HepG2 (cell line): ENCODE results near the gene ADAMTS13. TPM values are rescaled to one million over a fixed set of nuclear protein-coding genes. Genes with fewer than 3 reads are reported as not detected.

Experiments used
- CENPT ChIP-seq: sonication (generic); formaldehyde crosslinking; IDR thresholded peaks from 2 replicates; pipeline ENCODE4 v1.8.0; 2022; ENCODE audit warnings: low read depth, mild to moderate bottlenecking, moderate library complexity, missing genetic modification reagents
- CHCHD3 ChIP-seq: sonication (generic); formaldehyde crosslinking; IDR thresholded peaks from 2 replicates; pipeline ENCODE4 v1.8.0; 2022; ENCODE audit warnings: mild to moderate bottlenecking, missing genetic modification reagents, moderate library complexity
- CHD4 ChIP-seq: fragments of 200-600 bp; sonication (generic); IDR thresholded peaks from 2 replicates; pipeline ENCODE4 v1.7.0; 2017; ENCODE audit warnings: mild to moderate bottlenecking, low read length, borderline replicate concordance
- FOXO1 ChIP-seq: sonication (generic); formaldehyde crosslinking; IDR thresholded peaks from 2 replicates; pipeline ENCODE4 v1.4.0; 2020; ENCODE audit warnings: missing genetic modification reagents
- JUNB ChIP-seq: sonication (generic); formaldehyde crosslinking; IDR thresholded peaks from 2 replicates; pipeline ENCODE4 v1.8.0; 2022; ENCODE audit warnings: missing genetic modification reagents, mild to moderate bottlenecking, borderline replicate concordance
- KLF6 ChIP-seq: IDR thresholded peaks from 2 replicates; pipeline ENCODE4 v1.8.0; 2016; ENCODE audit warnings: missing biosample characterization, missing genetic modification reagents
- KMT2B ChIP-seq: IDR thresholded peaks from 2 replicates; pipeline ENCODE4 v1.6.1; 2016; ENCODE audit warnings: missing genetic modification reagents, missing compliant biosample characterization
- NFE2 ChIP-seq: sonication (generic); formaldehyde crosslinking; IDR thresholded peaks from 2 replicates; pipeline ENCODE4 v1.4.0; 2020; ENCODE audit warnings: missing genetic modification reagents
- PCBP2 ChIP-seq: fragments of 200-400 bp; formaldehyde crosslinking; optimal IDR thresholded peaks from 2 replicates; pipeline ENCODE3; 2018; ENCODE audit warnings: low read length, low read depth; ENCODE audit not compliant: poor library complexity, severe bottlenecking
- SOX13 ChIP-seq, 3 experiments: fragments of 450-650 bp in 1 of 3; sonication (generic) in 1 of 3; formaldehyde crosslinking in 1 of 3; IDR thresholded peaks in 2 of 3; conservative IDR thresholded peaks in 1 of 3; 2 replicates each; pipeline versions ENCODE4 v1.5.0 to v1.6.1; 2016 to 2020; ENCODE audit warnings: antibody characterized with exemption in 1 of 3, mild to moderate bottlenecking in 1 of 3, missing compliant biosample characterization in 1 of 3, missing genetic modification reagents in 1 of 3, moderate library complexity in 1 of 3
- ZBTB42 ChIP-seq: sonication (generic); formaldehyde crosslinking; IDR thresholded peaks from 2 replicates; pipeline ENCODE4 v1.5.0; 2020; ENCODE audit warnings: mild to moderate bottlenecking, missing genetic modification reagents
- ZNF143 ChIP-seq: sonication (generic); formaldehyde crosslinking; IDR thresholded peaks from 2 replicates; pipeline ENCODE4 v1.4.0; 2020; ENCODE audit warnings: missing genetic modification reagents
- ZNF337 ChIP-seq: sonication (generic); formaldehyde crosslinking; IDR thresholded peaks from 2 replicates; pipeline ENCODE4 v1.5.1; 2020; ENCODE audit warnings: missing genetic modification reagents, low read depth, mild to moderate bottlenecking, borderline replicate concordance
- ZNF841 ChIP-seq: sonication (generic); formaldehyde crosslinking; IDR thresholded peaks from 2 replicates; pipeline ENCODE4 v1.8.1; 2023; ENCODE audit warnings: missing genetic modification reagents, borderline replicate concordance
- ZSCAN30 ChIP-seq: sonication (generic); formaldehyde crosslinking; IDR thresholded peaks from 2 replicates; pipeline ENCODE4 v1.5.0; 2020; ENCODE audit warnings: mild to moderate bottlenecking, missing genetic modification reagents
- polyA plus RNA-seq, 8 experiments: library from polyadenylated mRNA; depleted of rRNA in 3 of 8; stranded (reverse) in 7 of 8; unstranded in 1 of 8; fragments of >200 nt; fragmentation: Illumina TruSeq in 4 of 8; extraction: Trizol in 4 of 8; gene quantifications; 2 replicates each; pipeline versions ENCODE4 v1.2.1 to v1.2.3, GENCODE V29; 2011 to 2016; ENCODE audit warnings: low read depth in 4 of 8, missing spikeins in 1 of 8, mixed read lengths in 1 of 8; ENCODE audit not compliant: insufficient read depth in 1 of 8
- total RNA-seq, 5 experiments: library from RNA; depleted of rRNA; stranded (reverse); fragments of >200 nt; fragmentation: Illumina TruSeq; extraction: Trizol; gene quantifications; 2 replicates each; pipeline ENCODE4 v1.2.3, GENCODE V29; 2016; ENCODE audit warnings: low read depth in 1 of 5
- TF ChIP-seq, protein P1 (sequence below): sonication (generic); formaldehyde crosslinking; IDR thresholded peaks from 2 replicates; pipeline ENCODE4 v1.5.0; 2020; ENCODE audit warnings: missing genetic modification reagents
- TF ChIP-seq, protein P2 (sequence below): sonication (generic); formaldehyde crosslinking; IDR thresholded peaks from 2 replicates; pipeline ENCODE4 v1.5.0; 2020; ENCODE audit warnings: missing genetic modification reagents
- TF ChIP-seq, protein P3 (sequence below): sonication (generic); formaldehyde crosslinking; IDR thresholded peaks from 2 replicates; pipeline ENCODE4 v1.5.0; 2020; ENCODE audit warnings: missing genetic modification reagents
- TF ChIP-seq, protein P4 (sequence below): sonication (generic); formaldehyde crosslinking; conservative IDR thresholded peaks from 2 replicates; pipeline ENCODE4 v1.8.1; 2023; ENCODE audit warnings: missing genetic modification reagents
- TF ChIP-seq, protein P5 (sequence below): IDR thresholded peaks from 2 replicates; pipeline ENCODE4 v1.6.1; 2016; ENCODE audit warnings: missing genetic modification reagents, missing compliant biosample characterization
- TF ChIP-seq, protein P6 (sequence below): sonication (generic); formaldehyde crosslinking; IDR thresholded peaks from 2 replicates; pipeline ENCODE4 v1.4.0; 2020; ENCODE audit warnings: low read depth, mild to moderate bottlenecking, missing genetic modification reagents
- TF ChIP-seq, protein P7 (sequence below): sonication (generic); formaldehyde crosslinking; IDR thresholded peaks from 2 replicates; pipeline ENCODE4; 2020; ENCODE audit warnings: missing genetic modification reagents, mild to moderate bottlenecking, borderline replicate concordance

The ADAMTS13 gene
- total and polyA plus RNA-seq, 2 of the 13 experiments (the other 11 are each of a cell fraction or from before 2014, with no cell fraction given), result 0.91 to 4.5 TPM

DNA sequence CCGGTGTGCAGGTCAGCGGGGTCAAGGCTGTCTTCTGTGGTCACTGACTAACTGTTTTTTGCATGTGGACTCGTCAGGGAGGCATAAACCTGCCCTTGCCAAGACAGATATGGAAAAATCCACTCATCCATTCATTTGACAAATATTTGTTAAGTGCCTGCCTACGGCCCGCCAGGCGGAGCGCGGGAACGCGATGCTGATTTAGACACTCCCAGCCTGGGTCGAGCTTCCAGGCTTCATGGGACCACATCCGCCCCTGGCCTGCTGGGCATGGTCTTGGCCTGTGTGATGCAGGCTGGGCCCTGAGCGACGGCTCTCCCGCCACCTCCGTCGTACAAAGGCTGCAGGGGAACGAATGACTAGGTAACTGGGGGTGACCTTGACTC, 84.5 kb downstream of the ADAMTS13 start (continued):
- TF ChIP-seq, protein P1, sequence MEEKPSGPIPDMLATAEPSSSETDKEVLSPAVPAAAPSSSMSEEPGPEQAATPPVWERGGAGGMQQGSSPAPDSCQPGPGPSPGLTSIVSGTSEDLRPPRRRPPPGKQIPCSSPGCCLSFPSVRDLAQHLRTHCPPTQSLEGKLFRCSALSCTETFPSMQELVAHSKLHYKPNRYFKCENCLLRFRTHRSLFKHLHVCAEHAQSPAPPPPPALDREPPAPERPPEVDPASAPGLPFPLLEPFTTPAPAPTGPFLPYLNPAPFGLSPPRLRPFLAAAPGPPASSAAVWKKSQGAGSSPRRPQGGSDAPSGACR, result no peak; the same call in 1 of the 2 replicates
- 0 out of 2 replicates have a peak, but pooled peaks have one; percentile 68 for TF ChIP-seq CHCHD3 (CRISPR knock-in tag)
- TF ChIP-seq, protein P2, sequence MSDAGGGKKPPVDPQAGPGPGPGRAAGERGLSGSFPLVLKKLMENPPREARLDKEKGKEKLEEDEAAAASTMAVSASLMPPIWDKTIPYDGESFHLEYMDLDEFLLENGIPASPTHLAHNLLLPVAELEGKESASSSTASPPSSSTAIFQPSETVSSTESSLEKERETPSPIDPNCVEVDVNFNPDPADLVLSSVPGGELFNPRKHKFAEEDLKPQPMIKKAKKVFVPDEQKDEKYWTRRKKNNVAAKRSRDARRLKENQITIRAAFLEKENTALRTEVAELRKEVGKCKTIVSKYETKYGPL (CRISPR knock-in tag), result peak; percentile 71; the same call in 1 of the 2 replicates
- TF ChIP-seq NFE2 (CRISPR knock-in tag), result no peak
- TF ChIP-seq, protein P3, sequence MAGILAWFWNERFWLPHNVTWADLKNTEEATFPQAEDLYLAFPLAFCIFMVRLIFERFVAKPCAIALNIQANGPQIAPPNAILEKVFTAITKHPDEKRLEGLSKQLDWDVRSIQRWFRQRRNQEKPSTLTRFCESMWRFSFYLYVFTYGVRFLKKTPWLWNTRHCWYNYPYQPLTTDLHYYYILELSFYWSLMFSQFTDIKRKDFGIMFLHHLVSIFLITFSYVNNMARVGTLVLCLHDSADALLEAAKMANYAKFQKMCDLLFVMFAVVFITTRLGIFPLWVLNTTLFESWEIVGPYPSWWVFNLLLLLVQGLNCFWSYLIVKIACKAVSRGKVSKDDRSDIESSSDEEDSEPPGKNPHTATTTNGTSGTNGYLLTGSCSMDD, result no peak
- TF ChIP-seq, protein P4, sequence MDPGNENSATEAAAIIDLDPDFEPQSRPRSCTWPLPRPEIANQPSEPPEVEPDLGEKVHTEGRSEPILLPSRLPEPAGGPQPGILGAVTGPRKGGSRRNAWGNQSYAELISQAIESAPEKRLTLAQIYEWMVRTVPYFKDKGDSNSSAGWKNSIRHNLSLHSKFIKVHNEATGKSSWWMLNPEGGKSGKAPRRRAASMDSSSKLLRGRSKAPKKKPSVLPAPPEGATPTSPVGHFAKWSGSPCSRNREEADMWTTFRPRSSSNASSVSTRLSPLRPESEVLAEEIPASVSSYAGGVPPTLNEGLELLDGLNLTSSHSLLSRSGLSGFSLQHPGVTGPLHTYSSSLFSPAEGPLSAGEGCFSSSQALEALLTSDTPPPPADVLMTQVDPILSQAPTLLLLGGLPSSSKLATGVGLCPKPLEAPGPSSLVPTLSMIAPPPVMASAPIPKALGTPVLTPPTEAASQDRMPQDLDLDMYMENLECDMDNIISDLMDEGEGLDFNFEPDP (CRISPR knock-in tag), result 0 out of 2 replicates have a peak, but pooled peaks have one; percentile 66
- no peak for TF ChIP-seq SOX13 (IDR thresholded peaks at IDR 0.05)
- peak in 1 of 2 experiments; percentile 77; a peak in 2 of 4 replicates for TF ChIP-seq SOX13 (CRISPR knock-in tag; conservative IDR thresholded peaks at IDR 0.05 in 1 of 2, IDR thresholded peaks at IDR 0.05 in 1 of 2)
- no peak for TF ChIP-seq CENPT (CRISPR knock-in tag)
- no peak for TF ChIP-seq KLF6 (CRISPR knock-in tag)
- TF ChIP-seq ZNF337 (CRISPR knock-in tag), result no peak
- no peak for TF ChIP-seq CHD4
- TF ChIP-seq ZBTB42 (CRISPR knock-in tag), result peak; percentile 70; the same call in 1 of the 2 replicates
- TF ChIP-seq, protein P5, sequence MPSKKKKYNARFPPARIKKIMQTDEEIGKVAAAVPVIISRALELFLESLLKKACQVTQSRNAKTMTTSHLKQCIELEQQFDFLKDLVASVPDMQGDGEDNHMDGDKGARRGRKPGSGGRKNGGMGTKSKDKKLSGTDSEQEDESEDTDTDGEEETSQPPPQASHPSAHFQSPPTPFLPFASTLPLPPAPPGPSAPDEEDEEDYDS (CRISPR knock-in tag), result peak; percentile 48
- TF ChIP-seq KMT2B (CRISPR knock-in tag), result peak; percentile 59
- TF ChIP-seq, protein P6, sequence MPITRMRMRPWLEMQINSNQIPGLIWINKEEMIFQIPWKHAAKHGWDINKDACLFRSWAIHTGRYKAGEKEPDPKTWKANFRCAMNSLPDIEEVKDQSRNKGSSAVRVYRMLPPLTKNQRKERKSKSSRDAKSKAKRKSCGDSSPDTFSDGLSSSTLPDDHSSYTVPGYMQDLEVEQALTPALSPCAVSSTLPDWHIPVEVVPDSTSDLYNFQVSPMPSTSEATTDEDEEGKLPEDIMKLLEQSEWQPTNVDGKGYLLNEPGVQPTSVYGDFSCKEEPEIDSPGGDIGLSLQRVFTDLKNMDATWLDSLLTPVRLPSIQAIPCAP, result no peak
- TF ChIP-seq, protein P7, sequence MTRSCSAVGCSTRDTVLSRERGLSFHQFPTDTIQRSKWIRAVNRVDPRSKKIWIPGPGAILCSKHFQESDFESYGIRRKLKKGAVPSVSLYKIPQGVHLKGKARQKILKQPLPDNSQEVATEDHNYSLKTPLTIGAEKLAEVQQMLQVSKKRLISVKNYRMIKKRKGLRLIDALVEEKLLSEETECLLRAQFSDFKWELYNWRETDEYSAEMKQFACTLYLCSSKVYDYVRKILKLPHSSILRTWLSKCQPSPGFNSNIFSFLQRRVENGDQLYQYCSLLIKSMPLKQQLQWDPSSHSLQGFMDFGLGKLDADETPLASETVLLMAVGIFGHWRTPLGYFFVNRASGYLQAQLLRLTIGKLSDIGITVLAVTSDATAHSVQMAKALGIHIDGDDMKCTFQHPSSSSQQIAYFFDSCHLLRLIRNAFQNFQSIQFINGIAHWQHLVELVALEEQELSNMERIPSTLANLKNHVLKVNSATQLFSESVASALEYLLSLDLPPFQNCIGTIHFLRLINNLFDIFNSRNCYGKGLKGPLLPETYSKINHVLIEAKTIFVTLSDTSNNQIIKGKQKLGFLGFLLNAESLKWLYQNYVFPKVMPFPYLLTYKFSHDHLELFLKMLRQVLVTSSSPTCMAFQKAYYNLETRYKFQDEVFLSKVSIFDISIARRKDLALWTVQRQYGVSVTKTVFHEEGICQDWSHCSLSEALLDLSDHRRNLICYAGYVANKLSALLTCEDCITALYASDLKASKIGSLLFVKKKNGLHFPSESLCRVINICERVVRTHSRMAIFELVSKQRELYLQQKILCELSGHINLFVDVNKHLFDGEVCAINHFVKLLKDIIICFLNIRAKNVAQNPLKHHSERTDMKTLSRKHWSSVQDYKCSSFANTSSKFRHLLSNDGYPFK (CRISPR knock-in tag), result 0 out of 2 replicates have a peak, but pooled peaks have one; percentile 58
- TF ChIP-seq FOXO1 (CRISPR knock-in tag), result 0 out of 2 replicates have a peak, but pooled peaks have one; percentile 39
- TF ChIP-seq JUNB, result no peak
- no peak for TF ChIP-seq PCBP2
- TF ChIP-seq ZSCAN30 (CRISPR knock-in tag), result no peak; the same call in 1 of the 2 replicates
- no peak for TF ChIP-seq ZNF841
- peak; percentile 74 for TF ChIP-seq ZNF143 (CRISPR knock-in tag)
